NCI-H2196 (cell line): ENCODE results near the gene TMEM167A.
A peak's percentile ranks its signal among the peaks of the same experiment; 100 is the strongest.

Experiments
- DNase-seq: peaks from one replicate; lab custom pipeline; 2025; ENCODE audit not compliant: unreplicated experiment; lab: John Stamatoyannopoulos, UW

Gene TMEM167A, protein sequence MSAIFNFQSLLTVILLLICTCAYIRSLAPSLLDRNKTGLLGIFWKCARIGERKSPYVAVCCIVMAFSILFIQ

DNA sequence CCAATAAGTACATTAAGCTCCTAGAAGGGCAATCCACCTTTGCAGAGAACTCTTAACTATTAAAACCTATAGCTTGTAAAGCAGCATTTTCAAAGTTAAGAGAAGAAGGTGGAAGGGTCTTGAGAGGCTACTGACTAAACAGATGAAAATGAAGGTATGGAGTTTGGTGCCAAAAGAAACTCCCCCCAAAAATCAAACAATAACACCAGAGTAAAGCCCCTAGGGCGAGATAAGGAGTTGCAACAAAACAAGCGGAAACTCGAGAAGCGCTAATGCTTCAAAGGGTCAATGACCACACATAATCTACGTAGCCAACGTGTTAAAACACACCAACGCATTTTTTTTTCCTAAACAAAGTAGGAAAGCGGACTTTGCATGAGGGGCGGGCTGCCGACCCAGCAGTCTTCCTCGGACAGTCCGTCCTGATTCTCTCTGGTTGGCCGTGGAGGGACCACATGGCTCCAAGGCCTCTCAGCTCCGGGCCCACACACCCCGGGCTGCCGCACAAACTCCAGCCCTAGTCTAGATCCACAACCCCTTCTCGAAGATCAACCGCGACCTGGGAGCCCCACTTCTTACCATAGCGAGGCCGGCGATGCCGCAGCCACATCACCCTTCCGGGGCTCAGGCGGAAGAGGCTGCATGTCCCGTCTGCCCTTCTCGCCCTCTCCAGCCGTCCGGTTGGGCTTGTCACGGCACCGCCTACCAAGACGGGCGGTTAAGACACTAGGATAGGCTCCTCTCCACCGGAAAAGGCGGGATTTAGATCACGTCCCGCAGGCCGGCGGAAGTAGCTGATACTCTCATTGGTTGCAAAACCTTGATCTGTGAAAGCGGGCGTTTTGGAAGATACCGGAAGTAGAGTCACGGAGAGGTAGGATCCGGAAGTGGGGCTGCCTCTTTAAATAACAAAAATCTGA is at the start of gene TMEM167A, which contains the start of gene XRCC4:
TSS of gene TMEM167A (minus strand) at position 653 of the 920 bp plus-strand sequence. CDS start at position 582, 71 bp downstream.
TSS of gene XRCC4 (plus strand) at position 806 of the 920 bp plus-strand sequence. CDS start 27,373 bp downstream, outside the sequence.
- DNase-seq = peak; percentile 90

DNA sequence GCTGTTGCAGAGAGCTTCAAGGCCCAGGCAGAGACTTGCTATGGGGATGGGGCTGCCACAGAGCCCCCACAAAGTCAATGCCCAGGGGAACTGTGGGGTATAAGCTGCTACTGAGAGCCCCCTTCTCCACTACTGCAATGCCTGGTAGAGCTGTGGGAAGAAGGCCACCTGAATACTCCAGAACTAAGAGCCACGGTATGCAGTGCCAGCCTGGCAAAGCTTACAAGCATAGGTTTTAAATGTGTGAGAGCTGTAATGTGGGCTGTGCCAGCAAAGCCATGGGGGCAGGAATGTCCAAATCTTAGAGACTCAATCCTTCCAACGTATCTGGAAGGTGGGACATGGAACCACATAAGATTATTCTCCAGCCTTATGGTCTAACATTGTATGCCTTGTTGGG is 49.3 kb upstream of the TMEM167A start:
- no peak for DNase-seq

DNA sequence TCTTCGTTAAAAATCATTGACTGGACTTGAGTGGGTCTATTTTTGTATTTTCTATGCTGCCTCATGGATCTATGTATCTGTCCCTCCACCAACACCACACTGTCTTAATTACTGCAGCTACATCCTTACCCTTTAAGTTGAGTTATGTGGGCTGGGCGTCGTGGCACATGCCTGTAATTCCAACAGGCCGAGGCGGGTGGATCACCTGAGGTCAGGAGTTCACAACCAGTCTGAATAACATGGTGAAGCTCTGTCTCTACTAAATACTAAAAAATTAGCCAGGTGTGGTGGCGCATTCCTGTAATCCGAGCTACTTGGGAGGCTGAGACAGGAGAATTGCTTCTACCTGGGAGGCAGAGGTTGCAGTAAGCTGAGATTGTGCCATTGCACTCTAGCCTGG is 48.4 kb upstream of the TMEM167A start:
- DNase-seq = no peak

DNA sequence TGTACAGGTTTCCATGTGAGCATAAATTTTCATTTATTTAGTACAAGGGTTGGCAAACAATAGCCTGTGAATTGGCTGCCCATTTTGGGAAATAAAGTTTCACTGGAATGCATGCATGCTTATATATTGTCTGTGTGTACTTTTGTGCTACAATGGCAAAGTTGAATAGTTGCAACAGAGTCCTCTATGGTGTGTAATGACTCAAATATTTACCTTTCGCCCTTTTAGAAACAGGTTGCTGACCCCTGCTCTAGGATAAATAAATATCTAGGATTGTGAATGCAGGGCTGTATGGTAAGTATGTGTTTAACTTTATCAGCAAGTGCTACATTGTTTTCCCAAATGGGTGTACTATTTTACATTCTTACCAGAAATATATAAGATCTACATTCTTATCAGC is 47.4 kb upstream of the TMEM167A start:
- no peak for DNase-seq

DNA sequence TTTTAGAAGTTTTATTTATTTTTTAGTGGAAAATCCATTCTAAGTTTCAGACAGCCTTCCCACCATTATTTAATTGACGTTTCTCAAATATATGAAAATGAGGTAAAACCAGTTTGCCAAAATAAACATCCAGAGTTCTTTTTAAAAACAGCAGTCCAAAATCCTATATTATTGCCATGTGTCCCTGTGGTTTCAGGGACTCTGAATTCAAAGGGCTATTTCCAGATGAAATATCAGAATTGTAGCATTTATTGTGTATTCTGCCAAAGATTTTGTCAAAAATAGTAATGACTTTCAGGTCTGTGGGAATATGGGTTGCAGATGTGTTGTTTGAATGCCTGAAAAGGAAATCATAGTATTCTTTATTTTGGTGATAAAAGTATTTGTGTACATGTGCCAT is 41.8 kb upstream of the TMEM167A start:
- DNase-seq = no peak

DNA sequence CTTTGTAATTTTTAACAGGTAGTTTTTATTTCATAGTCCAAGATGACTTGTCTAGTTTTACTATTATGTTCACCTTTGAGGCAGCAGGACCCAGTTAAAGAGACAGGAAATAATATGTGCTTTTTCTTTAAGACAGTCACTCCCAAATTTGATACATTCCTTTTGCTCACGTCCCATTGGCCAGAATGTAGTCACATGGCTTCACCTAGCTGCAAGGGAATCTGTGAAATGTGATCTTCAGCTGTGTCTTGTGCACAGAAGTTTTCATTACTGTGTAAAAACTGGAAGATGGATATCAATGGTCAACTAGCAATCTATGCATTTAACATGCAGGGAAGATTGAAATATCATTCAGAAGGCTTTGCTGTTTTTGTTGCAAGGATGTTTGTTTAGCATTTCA is 41.3 kb upstream of the TMEM167A start:
- DNase-seq = no peak

DNA sequence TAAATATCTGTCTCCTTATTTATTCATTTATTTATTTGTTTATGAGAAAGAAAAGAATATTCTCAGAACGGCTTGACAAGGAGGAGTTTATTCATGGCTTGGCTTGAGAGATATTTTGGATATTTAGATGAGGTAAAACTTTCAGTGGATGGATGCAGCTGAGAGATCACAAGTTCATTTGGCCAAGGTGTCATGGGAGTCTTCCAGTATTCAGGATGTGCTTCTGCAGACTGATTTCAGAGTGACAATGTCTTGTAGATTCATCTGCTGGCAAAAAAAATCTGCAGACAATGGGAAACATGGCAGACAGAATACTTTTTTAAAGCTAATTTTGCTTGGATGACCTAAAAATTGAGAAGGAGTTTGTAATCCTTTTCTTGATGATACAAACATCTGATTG is 38.6 kb upstream of the TMEM167A start:
- DNase-seq = no peak

DNA sequence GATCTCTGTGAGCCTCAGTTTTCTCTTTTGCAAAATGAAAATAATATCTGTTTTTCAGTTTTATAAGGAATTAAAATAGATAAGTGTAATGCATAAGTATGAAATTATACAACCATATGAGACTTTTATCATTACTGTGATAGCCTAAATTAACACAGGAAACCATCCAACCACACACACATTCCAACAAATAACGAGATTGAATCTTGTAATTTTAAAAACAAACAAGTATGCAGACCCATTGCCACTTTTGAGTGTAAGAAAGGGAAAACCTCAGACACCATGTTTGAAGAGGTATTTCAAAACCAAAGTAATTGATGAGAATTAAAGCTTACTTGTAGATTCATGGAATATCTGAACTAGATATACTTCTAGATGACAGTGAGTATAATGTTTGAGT is 32.2 kb upstream of the TMEM167A start:
- no peak for DNase-seq

DNA sequence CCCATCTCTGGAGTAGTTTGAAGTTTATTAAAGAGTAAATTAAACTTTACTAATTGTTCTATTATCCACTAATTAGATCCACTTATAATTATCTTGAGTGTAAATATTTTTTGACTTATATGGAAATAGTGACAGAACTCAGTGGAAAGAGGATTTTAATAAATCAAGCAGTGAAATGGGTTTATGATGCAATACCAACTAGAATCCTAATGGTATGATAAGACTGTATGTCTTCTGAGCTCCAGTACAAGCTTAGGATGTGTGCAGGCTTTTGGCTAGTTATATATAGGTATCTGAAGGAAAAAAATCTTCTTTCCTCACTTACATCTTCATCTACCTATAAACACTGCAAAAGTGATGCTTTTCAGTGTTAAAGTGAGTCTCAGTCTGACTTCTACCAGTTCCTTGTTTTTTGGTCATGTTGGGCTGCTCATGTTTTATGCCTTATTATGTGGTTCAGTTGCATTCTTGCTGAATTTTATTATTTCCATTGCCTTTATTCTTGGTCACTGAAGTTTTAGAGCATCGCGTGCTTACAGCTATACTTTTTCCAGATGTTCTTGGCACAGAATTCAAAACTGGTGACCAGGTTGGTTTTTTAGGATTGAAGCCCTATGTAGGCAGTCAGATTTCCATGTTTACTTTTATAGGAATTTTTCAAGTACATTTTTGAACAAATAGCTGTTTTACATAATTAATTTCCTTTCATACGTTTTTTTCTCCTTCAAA is 30.7 kb upstream of the TMEM167A start:
- no peak for DNase-seq

DNA sequence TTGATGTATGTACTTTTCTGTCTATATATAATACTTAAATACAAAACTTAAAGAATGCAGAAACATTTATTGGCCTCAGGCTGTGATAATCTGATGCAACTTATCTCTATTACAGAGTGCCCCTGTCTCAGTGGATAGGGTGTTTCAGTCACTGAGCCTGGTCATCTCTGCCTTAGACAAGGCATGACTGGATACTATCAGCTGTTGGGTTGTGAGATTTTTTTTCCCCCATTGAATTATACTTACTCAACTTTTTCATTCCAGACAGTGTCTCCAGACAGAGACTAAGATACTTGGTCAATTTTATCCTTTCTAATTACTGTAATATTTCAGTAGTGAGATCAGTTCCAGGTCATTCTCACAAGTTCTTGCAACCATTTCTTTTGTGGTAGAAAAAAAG is 26.8 kb upstream of the TMEM167A start:
- no peak for DNase-seq

DNA sequence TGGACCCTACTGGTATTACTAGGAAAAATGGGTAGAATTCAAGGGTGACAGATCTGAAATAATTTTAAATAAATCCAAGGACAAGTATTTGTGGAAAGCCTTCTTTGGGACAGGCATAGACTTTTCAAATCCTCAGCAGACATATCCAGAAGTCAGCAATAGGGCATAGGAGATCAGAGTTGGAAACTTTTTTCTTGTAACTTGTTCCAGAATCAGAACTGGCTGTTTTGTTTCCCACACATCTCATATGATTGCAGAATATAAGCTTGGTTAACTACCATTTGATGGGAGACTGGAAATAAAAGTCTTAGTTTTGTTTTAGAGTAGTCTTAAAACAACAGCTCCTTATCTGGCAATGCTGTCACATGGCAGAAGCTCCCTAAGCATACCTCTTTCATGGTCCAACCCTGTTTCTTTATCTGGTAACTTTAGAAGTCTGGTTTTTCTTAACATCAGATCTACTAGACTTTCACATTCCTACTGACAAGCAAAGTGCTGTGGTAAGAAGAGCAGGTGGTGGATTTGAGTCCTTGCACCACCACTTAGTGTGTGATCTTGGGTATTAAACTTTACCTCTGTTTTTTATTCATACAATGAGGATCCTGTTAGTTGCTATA is 25.3 kb upstream of the TMEM167A start:
- DNase-seq = no peak

DNA sequence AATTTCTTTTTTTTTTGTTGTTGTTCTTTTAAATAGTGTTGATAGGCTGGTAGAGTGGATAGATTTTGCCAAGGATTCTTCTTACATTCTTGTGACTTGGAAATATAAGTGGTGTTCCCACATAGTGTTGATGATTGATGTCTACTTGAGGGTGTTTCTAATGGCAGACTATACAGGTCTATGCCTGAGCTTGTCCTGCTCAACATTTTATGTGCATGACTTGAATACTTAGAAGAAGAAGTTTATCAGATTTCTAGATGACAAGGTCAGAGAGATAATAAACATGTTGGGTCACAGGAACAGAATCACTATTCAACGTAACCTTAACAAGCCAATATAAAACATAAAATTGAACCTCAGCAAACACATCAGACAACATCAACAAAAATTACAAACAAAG is 24.3 kb upstream of the TMEM167A start:
- DNase-seq = no peak

DNA sequence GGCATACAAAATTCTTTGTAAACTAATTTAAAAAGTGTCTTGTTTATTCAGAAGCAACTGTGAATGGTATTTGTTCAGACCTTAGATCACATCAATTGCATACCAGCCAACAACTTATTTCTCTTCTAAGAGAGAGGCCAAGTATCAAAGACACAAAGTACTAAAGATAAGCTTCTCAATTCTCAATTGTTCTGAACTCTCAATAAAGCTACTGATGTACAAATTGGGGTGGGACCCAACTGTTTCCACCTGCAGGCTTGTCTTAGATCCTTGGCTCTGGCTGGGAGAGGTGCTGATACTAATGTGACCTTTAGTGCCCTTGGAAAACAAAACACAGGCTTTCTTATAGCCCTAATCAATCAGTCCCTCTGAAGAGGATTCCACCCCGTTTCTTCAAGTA is 22.3 kb upstream of the TMEM167A start:
- DNase-seq = no peak

DNA sequence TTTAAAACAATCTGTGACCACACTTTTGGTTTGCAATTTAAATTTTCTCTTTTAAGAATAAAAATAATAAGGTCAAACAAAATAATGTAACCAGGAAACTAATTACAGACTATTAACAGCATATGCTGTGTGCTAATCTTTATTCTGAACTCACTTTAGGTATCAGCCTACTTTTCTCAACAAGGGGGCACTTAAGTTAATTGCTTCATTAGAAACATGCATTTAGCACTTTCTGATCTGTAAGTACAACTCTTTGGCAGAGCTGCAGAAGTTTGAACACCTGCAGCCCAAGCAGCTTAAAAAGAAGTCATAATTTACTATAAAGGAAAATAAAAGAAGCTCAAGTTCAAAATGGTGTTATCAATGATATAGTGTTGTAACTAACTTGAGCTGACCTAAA is 21.8 kb upstream of the TMEM167A start:
- no peak for DNase-seq

DNA sequence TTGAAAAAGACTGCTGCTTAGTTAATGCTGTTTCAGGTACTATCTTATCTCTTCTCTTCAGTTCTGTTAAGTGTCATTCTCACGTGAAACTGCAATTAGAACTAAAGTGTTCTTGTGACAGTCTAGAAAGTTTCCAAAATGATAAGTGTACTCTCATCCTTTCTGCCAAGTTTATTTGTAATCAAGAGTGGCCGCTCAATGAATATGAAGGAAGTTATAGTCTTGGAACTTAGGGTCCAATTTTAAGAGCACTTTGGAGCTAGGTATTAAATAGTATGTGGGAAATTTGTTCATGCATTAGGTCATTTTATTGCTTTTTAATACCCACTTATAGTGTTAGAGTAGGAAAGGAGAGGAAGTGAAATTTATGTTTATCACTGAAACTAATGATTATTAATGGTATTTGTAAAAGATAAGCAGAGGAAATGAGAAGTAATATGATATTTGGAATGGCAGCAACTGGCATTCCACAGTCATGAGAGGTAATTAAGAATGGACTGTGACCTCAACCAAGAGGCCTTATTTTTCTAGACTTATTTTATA is 20.6 kb upstream of the TMEM167A start:
- DNase-seq = no peak

DNA sequence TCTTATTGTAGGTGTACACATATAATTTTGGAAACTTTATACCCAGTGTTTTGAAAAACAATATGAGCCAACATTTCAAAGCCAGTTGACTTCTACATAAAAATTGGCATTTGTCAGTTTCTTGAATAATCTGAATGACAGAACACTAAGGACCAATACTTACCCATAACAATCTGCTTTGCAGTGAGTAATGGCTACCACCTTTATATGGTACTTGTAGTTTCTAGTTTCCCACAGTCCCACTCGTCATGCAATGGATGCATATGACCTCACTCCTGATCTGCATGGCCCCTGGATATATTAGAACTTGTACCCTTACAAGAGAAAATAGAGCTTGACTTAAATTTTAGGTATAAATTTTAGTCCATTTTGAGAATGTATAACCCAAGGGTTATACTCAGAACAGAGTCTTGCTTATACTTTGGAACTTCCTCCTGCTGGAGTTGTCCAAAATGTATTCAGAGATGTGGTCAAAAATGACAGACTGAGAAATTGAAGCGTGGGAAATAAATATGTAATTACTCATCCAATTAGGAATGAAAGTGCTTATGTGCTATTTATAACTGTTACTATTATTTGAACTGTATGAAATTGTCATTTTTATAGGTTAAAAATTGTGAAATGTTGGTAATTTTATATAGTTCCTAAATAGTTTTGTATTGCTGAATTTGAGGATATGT is 19.6 kb upstream of the TMEM167A start:
- no peak for DNase-seq

DNA sequence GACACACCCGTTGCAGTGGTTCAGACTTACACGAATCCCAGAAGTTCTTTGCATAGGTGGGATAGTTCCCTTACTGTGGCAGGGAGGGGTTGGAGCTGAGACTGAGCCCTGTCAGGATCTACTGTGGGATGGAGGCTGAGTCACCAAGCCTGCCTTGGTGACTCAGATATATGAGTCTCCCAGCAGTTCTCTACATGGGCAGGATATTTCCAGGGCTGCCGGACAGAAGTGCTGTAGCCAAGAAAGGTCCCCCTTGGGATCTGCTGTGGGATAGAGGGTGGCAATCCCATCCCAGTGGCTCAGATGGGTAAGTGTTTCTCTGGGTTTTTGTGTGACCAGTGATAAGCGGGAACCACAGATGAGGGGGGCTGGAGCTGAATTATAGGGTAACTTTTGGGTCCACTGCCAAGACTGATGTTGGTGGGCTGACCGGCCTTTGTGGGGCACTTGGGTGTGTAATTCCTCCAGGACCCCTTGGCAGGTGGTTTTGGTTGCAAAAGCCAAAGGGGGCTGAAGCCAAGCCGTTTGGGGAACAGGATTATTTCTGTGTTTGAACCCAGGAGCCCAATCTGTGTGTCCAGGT is 18.9 kb upstream of the TMEM167A start:
- no peak for DNase-seq

DNA sequence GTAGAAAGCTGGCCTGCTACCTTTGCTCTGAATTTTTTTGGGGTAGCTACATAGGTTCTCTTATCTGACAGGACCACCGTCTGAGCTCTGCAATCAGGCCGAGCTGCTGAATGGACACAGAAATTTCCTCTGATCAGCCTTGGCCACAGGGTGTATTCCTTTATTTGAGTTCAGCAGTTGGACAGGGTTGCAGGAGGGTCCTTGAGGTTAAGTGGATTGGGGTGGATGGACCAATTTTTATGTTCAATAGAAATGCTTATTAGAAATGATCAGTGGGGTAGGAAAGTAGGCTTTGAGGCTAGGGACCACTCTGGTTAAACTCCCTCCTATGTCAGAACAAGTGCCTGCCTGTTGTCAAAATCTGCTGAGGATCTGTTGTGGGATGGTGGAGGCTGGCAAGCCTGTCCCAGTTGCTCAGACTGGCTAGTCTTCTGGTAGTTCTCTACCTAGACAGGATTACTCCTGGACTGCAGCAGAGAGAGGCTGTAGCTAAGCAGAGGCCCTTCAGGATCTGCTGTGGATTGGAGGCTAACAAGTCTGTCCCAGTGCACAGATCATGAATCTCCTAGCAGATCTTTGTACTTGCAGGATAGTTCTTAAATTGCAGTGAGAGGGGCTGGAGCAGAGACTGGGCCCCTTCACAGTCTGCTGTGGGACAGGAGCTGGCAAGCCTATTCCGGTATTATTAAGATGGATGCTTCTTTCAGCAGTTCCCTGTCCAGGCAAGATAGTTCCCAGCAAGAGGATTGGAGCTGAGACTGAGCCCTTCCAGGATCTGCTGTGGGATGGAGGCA is 18.2 kb upstream of the TMEM167A start:
- DNase-seq = no peak

DNA sequence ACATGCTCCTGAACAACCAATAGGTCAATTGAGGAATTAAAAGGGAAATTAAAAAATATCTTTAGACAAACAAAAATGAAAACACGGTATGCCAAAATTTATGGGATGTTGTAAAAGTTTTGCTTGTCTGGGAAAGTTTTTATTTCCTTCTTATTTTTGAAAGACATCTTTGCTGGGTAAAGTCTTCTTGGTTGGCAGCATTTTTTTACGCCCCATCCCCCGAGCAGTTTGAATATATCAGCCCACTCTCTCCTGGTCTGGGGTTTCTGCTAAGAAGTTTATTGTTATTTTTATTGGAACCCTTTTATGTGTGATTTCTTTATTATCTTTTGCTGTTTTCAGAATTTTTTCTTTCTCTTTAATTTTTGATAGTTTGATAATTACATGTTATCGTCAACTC is 16.5 kb upstream of the TMEM167A start:
- no peak for DNase-seq

DNA sequence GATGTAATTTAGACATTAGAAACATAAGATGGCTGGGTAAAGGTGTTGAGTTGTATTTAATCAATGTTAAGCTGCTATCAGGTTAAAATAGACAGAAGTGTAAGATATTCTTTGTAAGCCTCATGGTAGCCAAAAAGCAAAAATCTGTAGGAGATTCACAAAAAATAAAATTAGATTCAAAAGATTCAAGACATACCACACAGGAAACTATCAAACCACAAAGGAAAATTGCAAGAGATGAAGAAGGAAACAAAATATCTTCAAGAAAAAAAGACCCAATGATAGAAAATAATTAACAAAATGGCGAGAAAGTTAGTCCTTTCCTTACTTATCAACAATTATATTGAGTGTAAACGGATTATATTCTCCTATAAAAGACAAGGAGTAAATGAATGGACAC is 15.4 kb upstream of the TMEM167A start:
- DNase-seq = no peak
